Hematopoietic multipotent progenitor cell treated with erythropoietin and hydrocortisone succinate and interleukin-3 and kit ligand, for 15 days (in vitro differentiated cells): Measurements from ENCODE around the gene POPDC3.

Source experiments
- DNase-seq: peaks from one replicate; pipeline ENCODE4 v3.0.0-alpha.2; 2015; ENCODE audit warnings: low spot score

The POPDC3 gene

DNA sequence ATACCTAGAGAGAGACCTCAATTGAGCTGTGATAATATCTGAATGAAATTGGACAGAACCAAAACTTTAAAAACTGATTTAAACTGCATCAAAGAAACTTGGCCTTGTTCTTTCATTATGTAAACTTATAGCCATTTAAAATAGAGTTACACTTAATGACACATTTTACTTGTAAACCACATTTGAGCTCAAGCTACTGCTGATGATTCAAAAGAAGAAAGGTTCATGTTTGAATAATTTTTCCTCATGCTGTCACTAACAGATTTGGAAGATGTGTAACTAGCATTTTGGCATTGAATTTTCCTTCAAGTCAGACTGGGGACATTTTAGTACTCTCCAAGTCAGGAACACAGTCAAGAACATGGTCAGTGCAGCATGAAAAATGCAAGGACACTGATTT is 26.9 kb downstream of the POPDC3 start:
- no peak for DNase-seq

DNA sequence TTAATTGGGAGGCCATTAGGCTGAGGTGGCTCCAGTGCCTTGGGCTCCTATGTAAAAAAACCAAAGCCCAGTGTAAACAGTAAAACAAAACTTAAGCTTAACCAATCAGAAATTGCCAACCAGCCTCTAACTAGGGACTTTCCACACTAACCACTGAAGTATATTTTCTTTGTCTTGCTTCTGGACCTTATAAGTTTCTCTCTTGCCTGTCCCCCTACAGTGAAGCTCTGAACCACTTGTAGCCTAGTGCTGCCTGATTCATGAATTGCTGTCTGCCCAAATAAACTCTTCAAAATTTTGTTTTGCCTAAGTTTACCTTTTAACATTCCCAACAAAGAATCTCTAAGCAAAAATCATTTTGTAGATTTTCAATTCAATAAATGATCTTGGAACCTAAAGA is 28.2 kb downstream of the POPDC3 start:
- DNase-seq: no peak

DNA sequence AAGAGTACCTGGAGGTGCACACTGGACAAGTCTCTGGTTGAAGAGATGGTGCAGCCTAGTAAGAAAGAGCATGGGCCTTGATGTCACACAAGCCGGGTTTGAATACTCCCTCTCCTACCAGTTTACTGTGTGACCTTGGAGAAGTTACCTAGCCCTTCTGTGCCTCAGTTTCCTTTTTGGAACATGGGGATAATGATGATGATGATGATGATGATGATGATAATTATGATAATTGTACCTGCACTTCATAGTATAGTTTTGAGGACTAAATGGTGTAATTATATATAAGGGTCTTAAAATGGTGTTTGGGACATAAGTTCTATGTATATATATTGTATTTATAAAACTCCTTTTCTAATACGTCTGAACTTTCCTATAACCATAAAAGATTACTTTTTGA is 41.7 kb downstream of the POPDC3 start:
- DNase-seq: no peak

DNA sequence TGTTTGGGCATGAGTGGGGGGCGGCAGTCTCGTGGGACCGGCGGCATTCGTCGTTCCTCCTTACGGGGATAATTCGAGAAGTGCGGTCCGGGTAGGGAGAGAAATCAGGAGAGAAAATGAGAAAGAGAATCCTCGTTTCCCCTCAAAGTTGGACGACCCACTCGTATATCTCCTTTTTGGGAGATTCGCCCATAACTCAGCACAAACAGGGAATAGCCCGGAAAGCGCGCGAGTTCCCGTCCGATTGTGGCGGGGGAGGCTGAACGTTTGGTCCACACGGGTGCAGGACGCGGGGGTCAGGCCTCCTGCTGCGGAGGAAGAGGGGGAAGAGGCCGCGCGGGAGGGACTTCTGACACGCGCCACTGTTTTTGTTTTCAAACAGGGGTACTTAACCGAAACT is 42.4 kb downstream of the POPDC3 start:
- no peak for DNase-seq

DNA sequence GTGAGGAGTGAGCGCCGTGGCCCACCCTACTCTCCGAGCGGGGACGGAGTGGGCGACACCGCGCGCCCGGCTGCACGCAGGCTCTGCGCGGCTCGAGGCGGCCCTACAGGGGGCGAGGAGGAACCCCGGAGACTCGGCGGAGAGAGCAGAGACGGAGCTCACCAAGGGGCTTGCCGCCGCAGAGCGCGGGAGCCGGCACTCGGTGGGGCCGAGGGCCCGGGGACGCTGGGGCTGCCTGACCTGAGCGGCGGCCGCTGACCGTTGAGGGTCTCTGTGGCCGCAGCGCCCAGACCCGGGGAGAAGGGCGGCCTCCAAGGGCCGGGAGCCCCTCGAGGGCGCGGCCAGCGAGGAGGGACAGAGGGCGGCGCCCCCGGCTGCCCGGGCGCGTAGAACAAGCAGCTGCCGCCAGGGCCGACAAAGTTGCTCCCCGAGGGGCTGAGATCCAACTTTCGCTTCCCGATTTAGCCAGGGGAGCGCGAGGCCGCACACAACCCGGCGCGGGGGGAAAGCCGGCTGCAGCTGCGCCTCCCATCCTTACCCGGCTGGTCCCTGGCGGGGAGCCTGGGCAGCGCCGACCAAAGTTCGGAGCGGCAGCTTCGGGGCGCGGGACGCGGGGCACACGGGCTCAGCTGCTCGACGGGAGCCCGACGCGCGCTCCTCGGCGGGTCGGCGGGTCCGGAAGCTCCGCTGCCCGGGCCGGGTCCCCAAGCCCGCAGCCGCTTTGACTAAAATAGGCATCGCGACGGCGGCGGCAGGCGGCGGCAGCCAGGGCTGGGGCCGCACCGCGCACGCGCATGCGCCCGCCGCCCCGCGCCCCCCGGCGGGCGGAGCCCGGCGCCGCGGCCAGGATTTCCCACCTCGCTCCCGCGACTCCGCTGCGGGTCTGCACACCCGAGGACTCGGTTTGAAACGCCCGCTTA is 43.1 kb downstream of the POPDC3 start:
- DNase-seq: no peak

DNA sequence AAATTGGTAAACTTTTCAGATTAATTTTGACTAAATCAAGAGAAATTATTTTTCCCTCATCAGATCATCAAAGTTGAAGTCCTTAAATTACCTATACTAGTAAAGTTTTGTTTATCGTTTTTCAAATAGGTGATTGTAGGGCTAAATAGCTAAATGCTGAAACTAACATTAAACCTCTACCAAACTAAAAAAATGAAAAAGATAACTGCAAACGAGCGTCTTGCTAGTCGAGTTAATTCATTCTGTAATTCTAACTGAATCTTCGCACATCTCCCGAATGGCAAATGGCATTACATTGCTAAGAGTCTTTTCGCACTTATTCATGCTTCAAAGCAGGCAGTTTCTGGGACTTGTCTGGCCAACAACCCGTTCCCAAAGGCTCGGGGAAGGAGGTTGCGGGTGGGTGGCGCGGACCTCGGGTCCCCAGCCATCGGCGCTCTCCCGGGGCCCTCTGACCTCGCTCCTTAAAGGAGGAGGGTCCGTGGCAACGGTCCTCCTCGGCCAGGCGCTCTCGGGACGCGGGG is 43.8 kb downstream of the POPDC3 start:
- no peak for DNase-seq

DNA sequence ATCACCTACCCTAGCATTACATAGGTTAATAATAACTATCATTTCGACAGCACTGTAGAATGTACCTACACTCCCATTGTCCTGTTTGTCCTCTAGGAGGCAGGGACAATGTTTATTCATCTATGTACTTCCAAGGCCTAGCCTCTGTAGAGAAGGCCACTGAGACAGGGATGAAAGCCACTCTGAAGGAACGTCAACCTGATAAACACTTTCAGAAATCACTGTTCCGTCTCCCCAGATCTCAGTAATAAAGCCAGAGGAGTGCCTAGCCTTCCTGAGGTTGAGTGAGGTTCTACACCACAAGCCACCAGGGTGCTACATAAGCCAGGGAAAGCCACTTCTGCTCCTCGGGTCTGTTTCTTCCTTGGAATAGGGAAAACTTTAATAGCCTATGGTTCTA is 44.8 kb downstream of the POPDC3 start:
- no peak for DNase-seq

DNA sequence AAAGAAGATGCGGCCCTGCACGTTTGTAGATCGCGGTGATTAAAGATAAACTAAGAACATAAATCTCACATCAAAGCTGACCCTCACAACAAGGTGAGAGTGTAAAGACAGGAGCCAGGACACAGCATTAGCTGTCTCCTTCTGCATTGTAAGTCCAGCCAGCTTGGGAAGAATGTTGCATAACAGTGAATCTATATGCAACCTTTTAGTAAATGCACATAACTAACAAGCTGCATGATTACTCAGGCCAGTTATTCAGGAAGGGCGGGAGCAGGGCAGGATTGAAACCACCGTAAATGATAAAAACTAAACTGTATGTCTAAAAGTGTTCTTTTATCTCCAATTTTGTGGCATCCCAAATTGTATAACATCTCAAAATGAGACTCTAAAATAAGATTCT is 57.1 kb downstream of the POPDC3 start:
- DNase-seq: no peak

DNA sequence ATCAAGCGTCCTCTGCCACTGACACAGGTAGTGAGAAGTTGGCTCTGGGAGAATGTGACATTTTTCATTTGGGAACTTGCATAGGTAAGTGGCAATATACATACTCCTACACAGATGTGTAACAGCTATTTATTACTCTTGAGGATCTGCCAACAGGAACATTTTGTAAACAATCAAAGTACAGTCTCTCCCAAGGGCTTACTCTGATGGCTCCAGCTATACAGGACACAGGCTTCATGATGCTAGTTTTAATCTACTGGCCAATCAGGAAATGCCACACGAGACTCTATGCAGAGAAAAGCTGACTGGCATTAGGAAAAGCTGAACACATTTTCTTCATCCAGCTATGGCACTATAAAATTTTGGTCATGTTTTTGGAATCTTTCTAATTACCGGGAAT is 57.8 kb downstream of the POPDC3 start:
- DNase-seq: no peak

DNA sequence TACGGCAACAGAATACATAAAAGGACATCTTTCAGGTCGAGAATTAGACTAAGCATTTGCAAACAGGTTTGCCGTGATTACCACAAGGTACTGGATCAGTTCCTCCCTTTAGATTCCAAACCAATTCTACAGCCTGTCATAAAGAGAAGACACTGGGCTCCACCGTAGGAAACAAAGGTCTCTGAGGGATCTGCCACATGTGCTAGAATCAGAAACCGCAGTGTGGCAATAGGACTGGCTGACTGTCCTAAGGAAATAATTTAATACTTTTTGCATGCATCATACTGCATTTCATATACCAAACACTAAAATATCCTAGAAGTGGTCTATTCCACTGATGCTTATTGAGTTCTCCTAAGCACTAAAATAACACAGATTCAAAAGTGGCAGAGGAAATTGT is 59.2 kb downstream of the POPDC3 start:
- no peak for DNase-seq

DNA sequence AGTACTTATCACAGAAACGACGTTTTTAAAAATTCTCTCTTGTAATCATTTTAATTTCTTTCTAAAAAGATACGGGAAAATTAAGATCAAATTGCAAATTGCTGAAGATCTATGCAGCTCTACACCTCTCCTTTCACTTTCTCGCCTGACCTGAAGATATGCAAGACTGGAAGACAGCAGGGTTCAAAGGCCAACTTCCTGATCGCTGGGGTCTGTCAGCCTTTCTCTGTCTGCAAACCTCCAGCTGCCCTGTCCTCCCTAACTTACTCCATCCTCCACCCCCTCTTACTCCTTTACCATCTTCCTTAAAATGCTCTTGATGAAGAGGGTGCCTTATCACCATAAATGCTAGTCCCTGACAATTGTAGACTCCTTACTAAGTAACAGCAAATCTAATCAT is 63.7 kb downstream of the POPDC3 start:
- no peak for DNase-seq

DNA sequence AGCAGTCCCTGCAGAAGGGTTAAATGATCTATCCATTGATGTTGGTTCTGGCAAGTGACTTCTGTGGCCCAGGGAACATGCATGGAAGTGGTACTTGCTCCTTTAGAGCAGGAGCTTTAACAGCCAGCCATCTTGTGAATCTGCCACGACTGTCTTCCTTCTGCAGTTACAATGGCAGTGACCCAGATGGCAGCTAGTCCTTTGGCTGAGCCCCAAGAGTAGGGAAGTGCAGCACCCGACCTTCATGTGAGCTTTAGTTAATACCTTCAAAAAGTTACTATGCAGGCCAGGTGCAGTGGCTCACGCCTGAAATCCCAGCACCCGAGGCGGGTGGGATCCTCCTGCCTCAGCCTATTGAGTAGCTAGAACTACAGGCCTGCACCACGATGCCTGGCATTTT is 66.4 kb downstream of the POPDC3 start:
- DNase-seq: no peak

DNA sequence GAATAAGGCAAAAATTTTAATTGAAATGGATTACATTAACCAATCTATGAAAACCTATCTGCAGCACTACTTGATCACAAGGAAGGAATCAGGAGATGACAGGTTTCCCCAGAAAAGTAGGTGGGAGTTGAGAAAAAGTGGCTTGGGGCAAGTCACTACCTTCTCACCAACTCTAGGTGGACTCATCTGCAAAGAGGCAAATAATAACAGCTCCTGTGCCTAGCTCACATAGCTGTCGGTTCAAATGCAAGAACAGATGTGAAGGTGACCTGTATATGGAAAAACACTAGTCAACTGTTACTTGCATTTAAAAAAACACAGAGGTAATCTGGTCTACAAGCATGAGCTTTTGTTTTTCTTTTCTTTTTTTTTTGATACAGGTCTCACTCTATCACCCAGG is 67.2 kb downstream of the POPDC3 start:
- DNase-seq: no peak

DNA sequence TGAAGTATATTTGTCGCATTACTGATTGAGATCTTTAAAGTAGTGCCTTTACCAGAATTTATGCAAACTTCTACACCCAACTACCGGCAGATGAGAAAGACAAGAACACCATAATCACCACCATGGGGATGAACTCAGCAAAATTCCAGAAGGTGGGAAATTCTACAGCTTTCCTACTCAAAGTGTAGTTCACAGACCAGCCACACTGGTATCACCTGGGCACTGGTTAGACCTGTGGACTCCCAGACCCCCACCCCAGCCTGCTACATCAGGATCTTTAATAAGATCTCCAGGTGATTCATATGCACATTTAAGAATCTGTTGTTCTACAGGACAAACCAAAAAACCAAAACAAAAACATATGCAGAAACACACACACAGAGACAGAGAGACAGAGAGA is 67.9 kb downstream of the POPDC3 start:
- DNase-seq: no peak

DNA sequence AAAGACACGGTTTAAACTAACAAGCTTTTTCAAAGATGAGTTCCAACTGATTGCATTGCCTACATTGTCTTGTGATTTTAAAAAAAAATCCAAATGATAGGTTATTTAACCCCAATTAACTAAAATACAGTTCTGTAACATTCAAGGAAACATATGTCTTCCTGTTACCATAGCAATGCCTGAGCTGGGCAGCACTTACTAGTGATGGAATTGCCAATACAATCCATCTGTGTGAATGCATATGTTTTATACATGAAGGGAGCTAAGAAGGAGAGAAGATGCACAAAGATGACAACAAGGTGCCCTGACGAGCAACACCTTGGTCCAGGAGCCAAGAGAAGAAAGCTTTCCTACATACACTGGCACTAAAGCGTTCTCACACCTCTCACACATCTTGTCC is 68.7 kb downstream of the POPDC3 start:
- no peak for DNase-seq

DNA sequence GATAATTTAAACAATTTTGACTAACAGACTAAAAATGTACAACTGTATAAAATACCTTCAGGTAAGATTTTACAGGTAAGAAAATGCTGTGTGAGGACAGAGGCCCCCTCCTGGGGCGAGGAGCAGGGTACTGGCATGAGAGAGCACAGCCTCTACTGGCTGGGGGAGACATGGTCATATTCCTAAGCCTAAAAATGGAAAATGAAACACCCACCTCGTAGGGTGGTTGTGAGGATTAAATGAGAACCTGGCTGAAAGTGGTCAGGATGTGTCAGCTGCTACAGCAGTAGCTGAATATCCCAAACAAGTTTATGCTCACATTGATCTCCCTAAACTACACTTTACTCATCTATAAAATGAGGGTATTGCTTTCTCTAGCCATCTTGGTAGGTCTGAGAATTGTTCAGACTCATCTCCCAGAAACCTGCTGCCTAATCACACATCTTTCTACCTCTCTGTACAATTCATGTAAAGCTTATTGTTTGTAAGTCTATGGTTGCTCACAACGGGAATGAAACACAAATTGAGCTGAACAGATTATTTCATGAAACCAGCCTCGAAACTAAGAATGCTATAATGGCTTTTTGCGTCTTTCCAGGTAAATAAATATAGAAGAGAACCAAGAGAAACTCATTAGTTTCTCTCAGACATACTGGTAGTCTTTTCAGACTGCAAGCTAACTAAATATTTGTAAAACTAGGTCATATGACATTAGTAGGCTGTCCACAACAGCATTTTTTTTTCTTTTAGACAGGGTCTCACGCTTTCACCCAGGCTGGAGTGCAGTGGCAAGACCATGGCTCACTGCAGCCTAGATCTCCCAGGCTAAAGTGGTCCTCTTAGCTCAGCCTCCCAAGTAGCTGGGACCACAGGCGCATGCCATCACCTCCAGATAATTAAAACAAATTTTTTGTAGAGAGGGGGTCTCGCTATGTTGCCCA is 69.6 kb downstream of the POPDC3 start:
- DNase-seq: no peak

DNA sequence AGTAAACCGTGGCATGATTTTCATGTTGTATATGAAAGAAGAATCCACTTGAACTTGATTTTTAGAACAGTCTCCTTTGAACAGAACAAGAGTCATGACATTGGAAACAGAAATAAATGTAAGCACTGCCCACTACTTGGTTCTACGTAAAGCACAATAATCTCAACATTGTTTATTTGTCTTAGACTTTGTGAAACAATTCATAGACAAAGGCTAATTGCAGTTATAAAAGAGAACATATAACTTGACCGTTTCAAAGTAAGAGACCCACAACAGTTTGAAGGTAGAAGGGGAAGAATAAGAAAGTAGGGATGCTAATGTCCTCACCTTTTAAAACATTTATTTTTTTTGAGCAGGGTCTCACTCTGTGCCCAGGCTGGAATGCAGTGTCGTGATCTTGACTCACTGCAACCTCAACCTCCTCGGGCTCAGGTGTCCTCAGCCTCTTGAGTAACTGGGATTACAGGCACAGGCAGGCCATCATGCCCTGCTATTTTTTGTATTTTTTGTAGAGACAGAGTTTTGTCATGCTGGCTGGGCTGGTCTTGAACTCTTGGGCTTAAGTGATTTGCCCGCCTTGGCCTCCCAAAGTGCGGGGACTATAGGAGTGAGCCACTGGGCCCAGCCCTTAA is 71.1 kb downstream of the POPDC3 start:
- no peak for DNase-seq
